Type B pancreatic cell (in vitro differentiated cells): ENCODE data around the gene ARL16. TPM values are rescaled to one million over a fixed set of nuclear protein-coding genes. Genes with fewer than 3 reads are reported as not detected.

Experiments used
- DNase-seq: peaks from one replicate; pipeline ENCODE4 v3.0.0; 2021; ENCODE audit warnings: mixed read lengths; ENCODE audit not compliant: unreplicated experiment; ENCODE audit errors: extremely low spot score
- H3K27ac Mint-ChIP-seq: 2 replicates; pipeline ENCODE4 v1.8.0; 2021; ENCODE audit warnings: mild to moderate bottlenecking, mixed read lengths
- H3K27me3 Mint-ChIP-seq: 2 replicates; pipeline ENCODE4 v1.8.0; 2021; ENCODE audit warnings: mixed read lengths
- H3K36me3 Mint-ChIP-seq: 2 replicates; pipeline ENCODE4 v1.8.0; 2021; ENCODE audit warnings: mixed read lengths
- H3K4me1 Mint-ChIP-seq: one replicate; pipeline ENCODE4 v1.8.0; 2021; ENCODE audit warnings: mixed read lengths; ENCODE audit not compliant: unreplicated experiment
- H3K4me3 Mint-ChIP-seq: 2 replicates; pipeline ENCODE4 v1.8.0; 2021; ENCODE audit warnings: mild to moderate bottlenecking, mixed read lengths
- H3K9me3 Mint-ChIP-seq: 2 replicates; pipeline ENCODE4 v1.8.0; 2021; ENCODE audit warnings: mixed read lengths
- total RNA-seq: library from RNA; stranded (reverse); gene quantifications from 2 replicates; pipeline ENCODE4 v1.2.1, GENCODE V29; 2021; ENCODE audit warnings: low replicate concordance
- TF ChIP-seq, protein P1 (sequence below): fragments of 200-600 bp; sonication (generic); conservative IDR thresholded peaks from 2 replicates; pipeline ENCODE4 v1.5.0; 2021; ENCODE audit warnings: antibody characterized with exemption, mild to moderate bottlenecking

The ARL16 gene
- total RNA-seq, 1 donor from 2014 or later = 47.2 TPM

DNA sequence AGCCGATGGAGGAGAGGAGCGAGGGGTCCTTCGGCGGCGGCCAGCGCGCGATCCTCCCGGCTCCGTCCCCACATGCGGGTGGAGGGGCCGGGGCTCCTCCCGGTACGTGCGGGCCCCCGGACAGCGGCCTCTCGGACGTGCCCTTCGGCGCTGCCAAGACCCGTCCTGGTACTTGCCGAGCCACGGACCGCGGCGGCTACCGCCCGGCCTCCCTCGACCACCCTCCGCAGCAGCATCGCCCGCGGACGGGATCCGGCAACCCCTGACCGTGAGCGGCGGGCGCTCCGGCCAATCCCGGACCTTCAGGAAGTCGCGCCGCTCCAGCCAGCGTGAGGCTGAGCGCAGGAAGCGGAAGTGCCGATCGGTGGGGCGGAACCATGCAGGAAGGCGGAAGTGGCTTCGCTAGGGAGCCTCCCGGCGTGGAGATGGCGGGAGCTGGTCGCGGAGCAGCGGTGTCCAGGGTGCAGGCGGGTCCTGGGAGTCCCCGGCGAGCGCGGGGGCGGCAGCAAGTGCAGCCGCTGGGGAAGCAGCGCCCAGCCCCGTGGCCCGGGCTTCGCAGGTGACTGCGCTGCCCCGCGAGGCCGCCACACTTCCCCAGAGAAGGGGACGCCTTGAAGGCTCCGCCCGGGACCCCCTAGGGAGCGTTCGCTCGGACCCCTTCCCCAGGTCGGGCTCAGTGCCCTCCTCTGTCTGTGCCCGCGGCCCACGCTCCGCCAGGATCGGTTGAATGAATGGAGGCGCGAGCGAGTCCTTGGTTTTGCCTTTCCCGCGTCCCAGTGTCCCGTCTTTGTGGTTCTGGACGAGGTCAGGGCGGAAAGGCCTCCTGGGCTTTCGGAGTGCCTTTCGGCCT, 17.0 kb downstream of the ARL16 start, which contains the start of the genes CCDC137 and OXLD1:
Gene CCDC137 (plus strand): TSS at position 396 of the 850 bp plus-strand sequence. CDS start 30 bp downstream, at position 426.
Gene OXLD1 (minus strand): TSS at position 264 of the 850 bp plus-strand sequence. CDS start 28 bp downstream, at position 236.
- peaks cover 17% of the 10 kb centered on the region for H3K4me1 Mint-ChIP-seq
- TF ChIP-seq, protein P1, sequence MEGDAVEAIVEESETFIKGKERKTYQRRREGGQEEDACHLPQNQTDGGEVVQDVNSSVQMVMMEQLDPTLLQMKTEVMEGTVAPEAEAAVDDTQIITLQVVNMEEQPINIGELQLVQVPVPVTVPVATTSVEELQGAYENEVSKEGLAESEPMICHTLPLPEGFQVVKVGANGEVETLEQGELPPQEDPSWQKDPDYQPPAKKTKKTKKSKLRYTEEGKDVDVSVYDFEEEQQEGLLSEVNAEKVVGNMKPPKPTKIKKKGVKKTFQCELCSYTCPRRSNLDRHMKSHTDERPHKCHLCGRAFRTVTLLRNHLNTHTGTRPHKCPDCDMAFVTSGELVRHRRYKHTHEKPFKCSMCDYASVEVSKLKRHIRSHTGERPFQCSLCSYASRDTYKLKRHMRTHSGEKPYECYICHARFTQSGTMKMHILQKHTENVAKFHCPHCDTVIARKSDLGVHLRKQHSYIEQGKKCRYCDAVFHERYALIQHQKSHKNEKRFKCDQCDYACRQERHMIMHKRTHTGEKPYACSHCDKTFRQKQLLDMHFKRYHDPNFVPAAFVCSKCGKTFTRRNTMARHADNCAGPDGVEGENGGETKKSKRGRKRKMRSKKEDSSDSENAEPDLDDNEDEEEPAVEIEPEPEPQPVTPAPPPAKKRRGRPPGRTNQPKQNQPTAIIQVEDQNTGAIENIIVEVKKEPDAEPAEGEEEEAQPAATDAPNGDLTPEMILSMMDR = no peak
- peaks cover 3% of the 10 kb centered on the region for H3K36me3 Mint-ChIP-seq
- peak within 1 kb of the TSS; percentile 96 for H3K4me3 Mint-ChIP-seq
- DNase-seq = peak; percentile 97
- H3K27ac Mint-ChIP-seq = peak within 1 kb of the TSS; percentile 86
- no peaks in the 10 kb centered on the region for H3K27me3 Mint-ChIP-seq
- H3K9me3 Mint-ChIP-seq = no peaks in the 10 kb centered on the region

DNA sequence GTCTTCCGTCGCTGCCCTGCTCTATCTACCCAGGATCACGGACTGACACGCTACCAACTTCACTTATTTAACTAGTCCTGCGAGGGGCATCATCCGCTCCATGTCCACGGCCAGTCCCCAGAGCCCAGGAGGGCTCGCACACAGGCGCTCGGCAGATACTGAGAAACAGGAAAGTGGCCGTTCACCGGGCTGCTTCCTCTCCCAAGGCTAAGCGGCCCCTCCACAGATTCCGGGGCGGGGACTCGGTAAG, 17.6 kb downstream of the ARL16 start:
- peak overlapping the region; percentile 86 for H3K27ac Mint-ChIP-seq
- H3K36me3 Mint-ChIP-seq = peaks cover 3% of the 10 kb centered on the region
- DNase-seq = no peak
- peaks cover 17% of the 10 kb centered on the region for H3K4me1 Mint-ChIP-seq
- TF ChIP-seq, protein P1 = no peak
- peak overlapping the region; percentile 96 for H3K4me3 Mint-ChIP-seq
- H3K27me3 Mint-ChIP-seq = no peaks in the 10 kb centered on the region
- H3K9me3 Mint-ChIP-seq = no peaks in the 10 kb centered on the region

DNA sequence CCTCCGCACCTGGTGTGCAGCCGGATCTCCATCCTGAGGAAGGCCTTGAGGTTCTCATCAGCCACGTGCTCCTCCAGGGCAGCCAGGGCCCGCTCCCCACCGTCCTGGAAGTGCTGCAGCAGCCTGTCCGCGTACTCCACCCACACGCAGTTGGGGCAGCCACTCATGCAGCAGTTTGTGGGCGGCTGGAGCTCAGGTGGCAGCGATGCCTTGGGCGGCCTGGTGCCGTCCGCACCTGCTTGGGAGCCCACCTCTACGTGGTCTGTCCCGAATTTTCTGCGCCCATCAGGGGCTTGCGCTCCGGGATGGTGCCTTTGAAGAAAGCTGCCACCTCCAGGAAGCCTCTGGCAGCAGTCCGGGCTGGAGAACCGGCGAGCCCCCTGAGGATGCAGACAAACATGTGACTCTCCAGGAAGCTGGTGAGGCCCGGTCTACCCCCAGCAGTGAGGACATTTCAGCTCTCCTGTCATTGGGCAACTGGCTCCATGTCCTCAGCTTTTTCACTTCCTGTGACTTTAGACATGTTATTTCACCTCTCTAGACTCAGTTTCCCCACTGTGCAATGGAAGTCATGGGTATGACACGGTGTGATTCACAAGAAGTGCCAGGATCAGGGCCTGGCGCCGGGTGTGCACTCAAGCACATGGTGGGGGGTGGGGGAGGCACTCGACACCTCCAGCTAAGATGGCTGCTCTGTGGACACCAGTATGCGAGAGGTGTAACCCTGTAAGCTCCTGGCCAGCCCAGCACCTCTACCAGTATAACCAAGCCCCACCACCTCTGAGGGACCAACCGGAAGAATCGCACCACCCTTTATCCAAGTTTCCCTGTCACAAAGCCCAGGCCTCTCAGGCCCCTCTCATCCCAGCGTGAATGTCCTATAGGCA, 18.1 kb downstream of the ARL16 start:
- no peaks in the 10 kb centered on the region for H3K27me3 Mint-ChIP-seq
- H3K36me3 Mint-ChIP-seq = peaks cover 3% of the 10 kb centered on the region
- peak overlapping the region; percentile 96 for H3K4me3 Mint-ChIP-seq
- H3K27ac Mint-ChIP-seq = peak overlapping the region; percentile 86
- TF ChIP-seq, protein P1 = no peak
- H3K9me3 Mint-ChIP-seq = no peaks in the 10 kb centered on the region
- DNase-seq = no peak
- peaks cover 17% of the 10 kb centered on the region for H3K4me1 Mint-ChIP-seq

DNA sequence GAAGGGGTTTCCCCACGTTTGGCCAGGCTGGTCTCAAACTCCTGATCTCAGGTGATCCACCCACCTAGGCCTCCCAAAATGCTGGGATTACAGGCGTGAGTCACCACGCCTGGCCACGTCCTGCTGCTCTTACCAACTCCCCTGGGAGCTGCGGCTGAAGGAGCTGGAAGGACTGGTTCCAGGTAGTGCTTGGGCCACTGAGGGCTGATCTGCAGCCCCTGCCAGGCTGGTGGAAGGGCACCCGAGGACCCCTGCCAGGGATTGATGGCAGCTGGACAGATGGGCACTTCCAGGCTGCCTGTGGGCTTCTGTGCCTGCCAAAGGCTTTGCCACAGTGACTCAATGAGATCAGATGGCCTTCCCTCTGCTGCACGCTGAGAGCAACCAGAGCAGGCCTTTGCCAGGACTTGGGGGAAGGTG, 19.5 kb downstream of the ARL16 start:
- Mint-ChIP-seq H3K4me1 (peaks cover 17% of the 10 kb centered on the region), H3K4me3 (no peak overlapping the region), H3K36me3 (peaks cover 3% of the 10 kb centered on the region), H3K27ac (no peak overlapping the region), H3K9me3 (no peaks in the 10 kb centered on the region), H3K27me3 (no peaks in the 10 kb centered on the region)
- no peak for DNase-seq
- TF ChIP-seq, protein P1 = no peak

DNA sequence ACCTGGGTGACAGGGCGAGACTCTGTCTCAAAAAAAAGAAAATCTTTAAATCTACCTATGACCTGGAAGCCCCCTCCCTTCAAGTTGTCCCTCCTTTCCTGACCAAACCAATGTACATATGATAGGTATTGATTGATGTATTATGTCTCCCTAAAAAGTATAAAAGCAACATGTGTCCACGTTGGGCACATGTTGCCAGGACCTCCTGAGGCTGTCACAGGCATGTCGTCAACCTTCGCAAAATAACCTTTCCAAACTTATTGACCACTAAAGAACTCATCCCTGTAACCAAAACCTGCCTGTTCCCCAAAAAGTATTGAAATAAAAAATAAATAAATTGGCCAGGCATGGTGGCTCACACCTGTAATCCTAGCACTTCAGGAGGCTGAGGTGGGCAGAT, 21.6 kb downstream of the ARL16 start:
- Mint-ChIP-seq H3K4me3 (no peak overlapping the region), H3K27me3 (no peaks in the 10 kb centered on the region), H3K36me3 (no peaks in the 10 kb centered on the region), H3K9me3 (no peaks in the 10 kb centered on the region), H3K27ac (no peak overlapping the region), H3K4me1 (peaks cover 6% of the 10 kb centered on the region)
- TF ChIP-seq, protein P1 = no peak
- no peak for DNase-seq
